GM12875 (cell line): ENCODE measurements around the gene ITGA2.
A peak's percentile ranks its signal among the peaks of the same experiment; 100 is the strongest.

Experiments
- H3K4me3 ChIP-seq: one replicate; pipeline ENCODE4 v1.5.1; 2011; ENCODE audit warnings: low read depth, low read length, control low read depth
- CTCF ChIP-seq: IDR thresholded peaks from 2 replicates; pipeline ENCODE4 v1.5.1; 2011; ENCODE audit warnings: low read depth, mild to moderate bottlenecking, control low read depth, inconsistent platforms, low read length, moderate library complexity, borderline replicate concordance; ENCODE audit not compliant: insufficient read depth

Gene ITGA2

GRCh38 chr5:53029608-53030007, 40.5 kb downstream of the ITGA2 start:
- no peak for TF ChIP-seq CTCF
- H3K4me3 ChIP-seq, result no peak overlapping the region

- TF ChIP-seq CTCF, result no peak
- H3K4me3 ChIP-seq, result no peak overlapping the region
These were observed 41.7 kb downstream of the ITGA2 start for GRCh38 chr5:53030893-53031292.

- no peak overlapping the region for H3K4me3 ChIP-seq
- TF ChIP-seq CTCF, result no peak
These were observed 42.5 kb downstream of the ITGA2 start for GRCh38 chr5:53031695-53032096.

GRCh38 chr5:53032188-53032587, 43.0 kb downstream of the ITGA2 start:
- H3K4me3 ChIP-seq, result no peak overlapping the region
- no peak for TF ChIP-seq CTCF

- TF ChIP-seq CTCF, result no peak
These were observed 45.7 kb downstream of the ITGA2 start for GRCh38 chr5:53034832-53035231.

GRCh38 chr5:53035868-53036381, 46.8 kb downstream of the ITGA2 start:
- peak; percentile 39; the same call in 1 of the 2 replicates for TF ChIP-seq CTCF
- H3K4me3 ChIP-seq, result no peak overlapping the region

More at GRCh38 chr5:53034832-53035231, 45.7 kb downstream of the ITGA2 start:
- H3K4me3 ChIP-seq, result no peak overlapping the region

GRCh38 chr5:53037141-53037859, 48.1 kb downstream of the ITGA2 start:
- no peak overlapping the region for H3K4me3 ChIP-seq
- TF ChIP-seq CTCF, result no peak
